ENCODE results near the gene COBL.

COBL gene

GRCh38 chr7:50980411-50980810 is 336.2 kb downstream of the COBL start:
- DNase-seq (ENCODE audit: extremely low read depth in 1 of 2, low read depth in 1 of 2) = no peak

- no peak for DNase-seq (ENCODE audit: extremely low read depth in 1 of 2, low read depth in 1 of 2)
Measured at GRCh38 chr7:50978633-50979215, 337.9 kb downstream of the COBL start.

GRCh38 chr7:50977421-50977820 is 339.2 kb downstream of the COBL start:
- no peak for DNase-seq (ENCODE audit: extremely low read depth in 1 of 2, low read depth in 1 of 2)

GRCh38 chr7:50976064-50976463 is 340.5 kb downstream of the COBL start:
- DNase-seq (ENCODE audit: extremely low read depth in 1 of 2, low read depth in 1 of 2) = no peak

GRCh38 chr7:50974240-50974639 is 342.4 kb downstream of the COBL start:
- no peak for DNase-seq (ENCODE audit: extremely low read depth in 1 of 2, low read depth in 1 of 2)

- DNase-seq (ENCODE audit: extremely low read depth in 1 of 2, low read depth in 1 of 2) = no peak
Measured at GRCh38 chr7:50973814-50974213, 342.8 kb downstream of the COBL start.

- DNase-seq (ENCODE audit: extremely low read depth in 1 of 2, low read depth in 1 of 2) = no peak
Measured at GRCh38 chr7:50970092-50970491, 346.5 kb downstream of the COBL start.

All from activated CD8-positive, alpha-beta memory T cell treated with anti-CD3 and anti-CD28 coated beads for 1 hour (primary cell).